GM06990 (cell line): ENCODE results near the gene TARS2.

Experiments used
- DNase-seq: peaks from one replicate; pipeline ENCODE4 v3.0.0-alpha.2; 2011; ENCODE audit not compliant: insufficient read length; ENCODE audit errors: extremely low read depth
- H3K27me3 ChIP-seq: replicated peaks from 2 replicates; pipeline ENCODE4 v1.6.0; 2011; ENCODE audit warnings: low read length; ENCODE audit not compliant: control insufficient read depth, insufficient read depth
- H3K36me3 ChIP-seq: 2 replicates; pipeline ENCODE4 v1.5.1; 2011; ENCODE audit warnings: low read length; ENCODE audit not compliant: control insufficient read depth, insufficient read depth
- H3K4me3 ChIP-seq: replicated peaks from 2 replicates; pipeline ENCODE4 v1.5.1; 2011; ENCODE audit warnings: low read depth, mild to moderate bottlenecking, control low read depth, low read length
- TF ChIP-seq, protein P1 (sequence below): IDR thresholded peaks from 2 replicates; pipeline ENCODE4 v1.5.1; 2011; ENCODE audit warnings: low read length, control low read depth, mild to moderate bottlenecking, inconsistent platforms; ENCODE audit not compliant: insufficient read depth, poor library complexity, severe bottlenecking

The TARS2 gene

DNA sequence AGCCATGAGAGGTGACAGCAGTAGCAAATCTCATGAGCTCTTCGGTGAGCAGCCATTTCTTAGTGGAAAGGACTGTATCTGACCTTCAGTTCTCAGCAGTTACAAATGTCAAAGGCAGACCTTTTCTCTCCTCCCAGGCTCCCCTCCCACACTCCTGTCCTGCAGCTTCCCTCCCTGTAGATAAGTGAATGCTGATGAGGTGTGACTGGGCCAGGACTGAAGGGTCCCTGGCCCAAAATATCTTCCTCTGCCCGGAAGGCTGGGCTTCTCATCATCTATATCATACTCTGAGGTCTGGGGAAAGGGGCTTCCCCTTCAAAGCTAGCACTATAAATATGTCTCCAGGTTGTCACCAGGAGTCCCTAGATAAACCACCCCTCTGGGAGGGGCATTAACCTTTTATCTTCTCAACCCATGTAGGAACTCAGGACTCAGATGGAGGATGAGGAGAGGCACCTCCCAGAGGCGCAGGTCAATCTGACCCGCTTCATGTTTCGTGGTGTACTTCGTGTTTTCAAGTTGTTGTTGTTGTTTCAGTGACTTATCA, 58.3 kb downstream of the TARS2 start:
- Histone ChIP-seq H3K4me3 (no peak overlapping the region), H3K36me3 (no peaks in the 10 kb centered on the region), H3K27me3 (no peaks in the 10 kb centered on the region)
- no peak for DNase-seq
- TF ChIP-seq, protein P1, sequence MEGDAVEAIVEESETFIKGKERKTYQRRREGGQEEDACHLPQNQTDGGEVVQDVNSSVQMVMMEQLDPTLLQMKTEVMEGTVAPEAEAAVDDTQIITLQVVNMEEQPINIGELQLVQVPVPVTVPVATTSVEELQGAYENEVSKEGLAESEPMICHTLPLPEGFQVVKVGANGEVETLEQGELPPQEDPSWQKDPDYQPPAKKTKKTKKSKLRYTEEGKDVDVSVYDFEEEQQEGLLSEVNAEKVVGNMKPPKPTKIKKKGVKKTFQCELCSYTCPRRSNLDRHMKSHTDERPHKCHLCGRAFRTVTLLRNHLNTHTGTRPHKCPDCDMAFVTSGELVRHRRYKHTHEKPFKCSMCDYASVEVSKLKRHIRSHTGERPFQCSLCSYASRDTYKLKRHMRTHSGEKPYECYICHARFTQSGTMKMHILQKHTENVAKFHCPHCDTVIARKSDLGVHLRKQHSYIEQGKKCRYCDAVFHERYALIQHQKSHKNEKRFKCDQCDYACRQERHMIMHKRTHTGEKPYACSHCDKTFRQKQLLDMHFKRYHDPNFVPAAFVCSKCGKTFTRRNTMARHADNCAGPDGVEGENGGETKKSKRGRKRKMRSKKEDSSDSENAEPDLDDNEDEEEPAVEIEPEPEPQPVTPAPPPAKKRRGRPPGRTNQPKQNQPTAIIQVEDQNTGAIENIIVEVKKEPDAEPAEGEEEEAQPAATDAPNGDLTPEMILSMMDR, result no peak

DNA sequence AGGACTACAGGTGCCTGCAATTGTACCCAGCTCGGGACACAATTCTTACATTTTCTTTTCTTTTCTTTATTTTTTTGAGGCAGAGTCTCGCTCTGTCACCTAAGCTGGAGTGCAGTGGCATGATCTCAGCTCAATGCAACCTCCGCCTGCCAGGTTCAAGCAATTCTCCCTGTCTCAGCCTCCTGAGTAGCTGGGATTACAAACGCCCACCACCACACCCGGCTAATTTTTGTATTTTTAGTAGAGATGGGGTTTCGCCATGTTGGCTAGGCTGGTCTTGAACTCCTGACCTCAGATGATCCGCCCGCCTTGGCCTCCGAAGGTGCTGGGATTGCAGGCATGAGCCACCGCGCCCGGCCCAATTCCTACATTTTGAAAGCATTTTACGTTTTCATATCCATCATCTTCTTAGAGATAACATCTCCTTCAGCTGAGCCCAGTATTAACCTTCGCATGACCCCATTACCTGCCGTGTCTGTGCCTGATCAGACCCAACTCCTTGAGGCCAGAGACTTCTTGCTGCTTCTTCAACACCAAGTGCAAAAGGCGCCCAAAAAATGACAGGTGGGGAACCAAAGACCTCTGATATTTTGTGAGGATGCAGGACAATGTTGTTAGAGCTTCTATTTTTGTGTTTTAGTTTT, 59.2 kb downstream of the TARS2 start:
- TF ChIP-seq, protein P1, result no peak
- Histone ChIP-seq H3K27me3 (no peaks in the 10 kb centered on the region), H3K4me3 (no peak overlapping the region), H3K36me3 (no peaks in the 10 kb centered on the region)
- DNase-seq, result no peak

DNA sequence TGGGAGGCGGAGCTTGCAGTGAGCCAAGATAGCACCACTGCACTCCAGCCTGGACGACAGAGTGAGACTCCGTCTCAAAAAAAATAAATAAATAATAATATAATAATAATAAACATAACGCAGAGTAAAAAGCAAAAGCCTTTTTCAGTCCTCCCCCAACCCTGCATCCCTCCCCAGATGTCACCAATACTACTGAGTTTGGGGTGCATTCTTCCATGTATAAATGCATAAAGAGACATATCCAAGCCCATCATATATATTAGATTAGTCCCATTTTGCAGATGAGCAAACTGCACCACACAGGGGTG, 61.1 kb downstream of the TARS2 start:
- H3K4me3 ChIP-seq, result peak overlapping the region; percentile 55
- H3K36me3 ChIP-seq, result no peaks in the 10 kb centered on the region
- TF ChIP-seq, protein P1, result no peak
- no peaks in the 10 kb centered on the region; the same call in 1 of the 2 replicates for H3K27me3 ChIP-seq
- no peak for DNase-seq

DNA sequence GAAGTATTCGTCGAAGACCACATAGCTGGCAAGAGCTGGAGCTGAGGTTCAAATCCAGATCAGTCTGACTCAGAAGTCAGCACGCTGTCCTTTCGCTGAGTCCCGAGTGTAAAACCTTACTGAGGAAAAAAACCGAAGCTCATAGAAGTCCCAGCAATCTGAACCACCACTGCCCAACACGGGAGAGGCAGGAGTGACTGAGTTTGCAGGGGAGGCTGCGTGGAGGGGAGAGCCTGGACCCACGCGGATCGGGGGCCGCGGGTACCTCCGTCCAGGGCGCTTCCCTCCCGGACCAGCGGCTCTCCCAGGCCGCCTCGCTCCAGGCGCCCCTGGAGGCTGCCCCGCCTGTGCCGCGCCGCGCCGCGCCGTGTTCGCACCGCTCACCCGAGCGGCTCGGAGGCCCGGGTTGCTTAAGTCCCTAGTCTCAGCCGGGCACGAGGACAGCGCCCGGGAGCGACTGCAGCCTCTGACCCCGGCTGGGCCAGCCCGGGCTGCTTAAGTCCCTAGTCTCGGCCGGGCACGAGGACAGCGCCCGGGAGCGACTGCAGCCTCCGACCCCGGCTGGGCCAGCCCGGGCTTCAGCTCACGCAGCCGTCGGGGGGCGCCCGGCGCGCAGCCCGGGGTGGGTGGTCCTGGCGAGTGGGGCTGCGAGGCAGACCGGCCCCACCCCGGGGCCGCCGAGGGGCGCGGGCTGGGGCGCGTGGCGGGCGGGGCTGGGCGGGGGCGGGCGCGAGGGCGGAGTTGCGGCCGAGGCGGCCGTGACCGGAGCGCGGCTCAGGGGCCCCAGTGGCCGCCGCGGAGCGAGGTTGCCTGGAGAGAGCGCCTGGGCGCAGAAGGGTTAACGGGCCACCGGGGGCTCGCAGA, 61.6 kb downstream of the TARS2 start, which contains the start of gene ADAMTSL4:
Gene ADAMTSL4 (plus strand): TSS at position 777 of the 864 bp plus-strand sequence. CDS start 2,881 bp downstream, outside the sequence.
- DNase-seq, result peak; percentile 65
- Histone ChIP-seq H3K4me3 (peak within 1 kb of the TSS; percentile 55), H3K27me3 (no peaks in the 10 kb centered on the region; the same call in 1 of the 2 replicates), H3K36me3 (no peaks in the 10 kb centered on the region)
- TF ChIP-seq, protein P1, result no peak

DNA sequence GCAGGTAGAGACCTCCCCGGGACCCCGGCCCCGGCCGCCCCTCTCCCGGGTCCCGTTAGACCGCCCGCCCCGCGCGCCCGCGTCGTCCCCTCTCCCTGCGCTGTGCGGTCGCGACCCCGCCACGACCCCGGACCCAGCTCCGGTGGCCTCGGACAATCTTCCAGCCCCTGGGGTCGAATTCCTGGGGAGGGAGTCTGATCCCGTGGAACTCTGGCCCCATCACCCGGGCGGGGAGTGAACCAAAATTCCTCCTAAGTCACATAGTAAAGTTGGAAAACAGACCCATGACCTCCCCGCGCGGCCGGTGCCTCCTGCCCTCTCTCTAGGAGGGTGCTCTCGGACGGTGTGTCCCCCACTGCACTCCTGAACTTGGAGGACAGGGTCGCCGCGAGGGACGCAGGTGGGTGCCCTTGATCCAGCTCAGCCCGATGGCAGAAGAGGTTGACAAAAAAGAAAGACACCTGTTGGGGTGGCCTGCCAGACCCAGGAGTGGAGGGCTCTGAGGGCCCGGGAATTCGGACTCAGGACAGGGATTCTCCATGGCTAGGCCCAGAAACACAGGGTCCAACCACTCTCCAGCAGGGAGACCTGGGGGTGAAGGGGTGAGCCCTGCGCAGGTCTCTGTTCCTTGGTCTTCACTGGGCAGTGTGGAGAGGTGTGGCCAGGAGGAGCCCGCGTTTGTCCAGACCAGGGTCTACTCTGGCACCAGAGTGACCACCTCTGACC, 62.4 kb downstream of the TARS2 start:
- TF ChIP-seq, protein P1, result no peak
- Histone ChIP-seq H3K27me3 (no peaks in the 10 kb centered on the region; the same call in 1 of the 2 replicates), H3K36me3 (no peaks in the 10 kb centered on the region), H3K4me3 (no peak overlapping the region; the same call in none of the 2 replicates)
- no peak for DNase-seq
